DMS153 treated with DMSO at 0.1 percent for 48 hours (cell line): ENCODE results near the gene BLCAP.

Source experiments
- DNase-seq: peaks from one replicate; lab custom pipeline; 2025; ENCODE audit not compliant: unreplicated experiment; lab: John Stamatoyannopoulos, UW

The BLCAP gene

GRCh38 chr20:37518059-37518458 lies 9.6 kb downstream of the BLCAP start:
- no peak for DNase-seq

- DNase-seq, result no peak
These were observed 10.6 kb downstream of the BLCAP start for GRCh38 chr20:37516811-37517750.

GRCh38 chr20:37515876-37516275 lies 11.8 kb downstream of the BLCAP start:
- no peak for DNase-seq

- no peak for DNase-seq
These were observed 13.8 kb downstream of the BLCAP start for GRCh38 chr20:37513779-37514359.

GRCh38 chr20:37511610-37512275 lies 15.9 kb downstream of the BLCAP start:
- no peak for DNase-seq

GRCh38 chr20:37510226-37510625 lies 17.4 kb downstream of the BLCAP start:
- DNase-seq, result no peak

GRCh38 chr20:37506152-37506725 lies 21.4 kb downstream of the BLCAP start:
- DNase-seq, result no peak

GRCh38 chr20:37505263-37506151 lies 22.2 kb downstream of the BLCAP start:
- DNase-seq, result no peak

- no peak for DNase-seq
These were observed 23.1 kb downstream of the BLCAP start for GRCh38 chr20:37504404-37505096.

GRCh38 chr20:37503256-37503927 lies 24.3 kb downstream of the BLCAP start:
- DNase-seq, result no peak

GRCh38 chr20:37502654-37503053 lies 25.0 kb downstream of the BLCAP start:
- DNase-seq, result no peak

- DNase-seq, result peak; percentile 39
These were observed 25.7 kb downstream of the BLCAP start for GRCh38 chr20:37501940-37502339.

- peak; percentile 51 for DNase-seq
These were observed 27.4 kb downstream of the BLCAP start for GRCh38 chr20:37500311-37500710.

GRCh38 chr20:37498066-37498665 lies 29.5 kb downstream of the BLCAP start:
- DNase-seq, result no peak

- DNase-seq, result no peak
These were observed 32.9 kb downstream of the BLCAP start for GRCh38 chr20:37494796-37495195.

- no peak for DNase-seq
These were observed 33.4 kb downstream of the BLCAP start for GRCh38 chr20:37494301-37494700.

GRCh38 chr20:37492945-37493344 lies 34.7 kb downstream of the BLCAP start:
- DNase-seq, result no peak

- no peak for DNase-seq
These were observed 35.5 kb downstream of the BLCAP start for GRCh38 chr20:37492096-37492625.
